ENCODE measurements around the gene AGBL4. TPM values are rescaled to one million over a fixed set of nuclear protein-coding genes. Genes with fewer than 3 reads are reported as not detected.

The AGBL4 gene
- total RNA-seq, 3 donors from 2014 or later, result 1.3 to 1.9 (median 1.8) TPM

- TF ChIP-seq CTCF (IDR thresholded peaks at IDR 0.05) (no peak), POLR2A (IDR thresholded peaks at IDR 0.05) (no peak), POLR2AphosphoS5 (IDR thresholded peaks at IDR 0.05) (no peak)
- H3K36me3 ChIP-seq, result no peaks in the 10 kb centered on the region
- H3K9me3 ChIP-seq, result no peaks in the 10 kb centered on the region
- no peak for DNase-seq (ENCODE audit: low spot score in 2 of 2)
- H3K27me3 ChIP-seq, result no peaks in the 10 kb centered on the region
- H3K4me3 ChIP-seq, result no peak overlapping the region
- H3K4me1 ChIP-seq, result no peaks in the 10 kb centered on the region
- peak overlapping the region; percentile 61 to 79 for H3K27ac ChIP-seq
- intact Hi-C loops (cut with DNase I; ENCODE audit: low total_unique reads), result loop anchor here (5.0 kb wide), 1 partner anchor 230 kb away; no protein-coding TSS in a partner anchor
These were observed 1091.4 kb downstream of the AGBL4 start for GRCh38 chr1:48932366-48932765.

- peak overlapping the region; percentile 61 to 79 for H3K27ac ChIP-seq
- peak; percentile 52 to 78 for DNase-seq (ENCODE audit: low spot score in 2 of 2)
- TF ChIP-seq POLR2AphosphoS5 (IDR thresholded peaks at IDR 0.05), result no peak
- no peak for TF ChIP-seq POLR2A (IDR thresholded peaks at IDR 0.05)
- TF ChIP-seq CTCF (IDR thresholded peaks at IDR 0.05), result no peak
- H3K4me1 ChIP-seq, result no peaks in the 10 kb centered on the region
- intact Hi-C loops (cut with DNase I; ENCODE audit: low total_unique reads), result loop anchor here (5.0 kb wide), 1 partner anchor 229 kb away; no protein-coding TSS in a partner anchor
- no peaks in the 10 kb centered on the region for H3K27me3 ChIP-seq
- peak overlapping the region in 1 of 3 donors; percentile 10 for H3K4me3 ChIP-seq
- no peaks in the 10 kb centered on the region for H3K36me3 ChIP-seq
- no peaks in the 10 kb centered on the region for H3K9me3 ChIP-seq
These were observed 1092.1 kb downstream of the AGBL4 start for GRCh38 chr1:48931506-48932192.

GRCh38 chr1:48930011-48930410, 1093.7 kb downstream of the AGBL4 start:
- Histone ChIP-seq H3K9me3 (no peaks in the 10 kb centered on the region), H3K36me3 (no peaks in the 10 kb centered on the region), H3K27ac (no peak overlapping the region), H3K4me1 (no peaks in the 10 kb centered on the region), H3K27me3 (no peaks in the 10 kb centered on the region), H3K4me3 (no peak overlapping the region)
- intact Hi-C loops (cut with DNase I; ENCODE audit: low total_unique reads), result loop anchor here (5.0 kb wide), 1 partner anchor 228 kb away; no protein-coding TSS in a partner anchor
- no peak for DNase-seq (ENCODE audit: low spot score in 2 of 2)
- TF ChIP-seq POLR2A (IDR thresholded peaks at IDR 0.05) (no peak), CTCF (IDR thresholded peaks at IDR 0.05) (no peak), POLR2AphosphoS5 (IDR thresholded peaks at IDR 0.05) (no peak)

GRCh38 chr1:48924099-48924498, 1099.7 kb downstream of the AGBL4 start:
- no peak overlapping the region for H3K27ac ChIP-seq
- H3K9me3 ChIP-seq, result no peaks in the 10 kb centered on the region
- H3K4me3 ChIP-seq, result no peak overlapping the region
- intact Hi-C loops (cut with DNase I; ENCODE audit: low total_unique reads), result no loop called here
- H3K27me3 ChIP-seq, result no peaks in the 10 kb centered on the region
- H3K4me1 ChIP-seq, result no peaks in the 10 kb centered on the region
- DNase-seq (ENCODE audit: low spot score in 2 of 2), result no peak
- no peak for TF ChIP-seq POLR2AphosphoS5 (IDR thresholded peaks at IDR 0.05)
- TF ChIP-seq POLR2A (IDR thresholded peaks at IDR 0.05), result no peak
- no peak for TF ChIP-seq CTCF (IDR thresholded peaks at IDR 0.05)
- no peaks in the 10 kb centered on the region for H3K36me3 ChIP-seq

GRCh38 chr1:48923116-48923515, 1100.6 kb downstream of the AGBL4 start:
- no peaks in the 10 kb centered on the region for H3K4me1 ChIP-seq
- H3K36me3 ChIP-seq, result no peaks in the 10 kb centered on the region
- no peak for DNase-seq (ENCODE audit: low spot score in 2 of 2)
- no peak for TF ChIP-seq POLR2A (IDR thresholded peaks at IDR 0.05)
- H3K27ac ChIP-seq, result no peak overlapping the region
- H3K4me3 ChIP-seq, result no peak overlapping the region
- no peaks in the 10 kb centered on the region for H3K27me3 ChIP-seq
- H3K9me3 ChIP-seq, result no peaks in the 10 kb centered on the region
- intact Hi-C loops (cut with DNase I; ENCODE audit: low total_unique reads), result no loop called here

Data from breast epithelium (tissue), 4 donors.